Parathyroid adenoma (tissue), 2 donors: ENCODE measurements around the gene CHST9.

ENCODE experiments used
- H2AFZ ChIP-seq: fragments of 300-600 bp; sonication (generic); one replicate; pipeline ENCODE4 v1.7.0; 2017; ENCODE audit warnings: antibody characterized with exemption, mild to moderate bottlenecking
- H3K27ac ChIP-seq: fragments of 300-600 bp; sonication (generic); one replicate; pipeline ENCODE4 v1.7.0; 2017
- H3K27me3 ChIP-seq: fragments of 300-600 bp; sonication (generic); one replicate; pipeline ENCODE4 v1.7.0; 2017; ENCODE audit warnings: low read length; ENCODE audit not compliant: control insufficient read depth, insufficient read depth
- H3K36me3 ChIP-seq: fragments of 300-600 bp; sonication (generic); one replicate; pipeline ENCODE4 v1.7.0; 2017; ENCODE audit warnings: low read length; ENCODE audit not compliant: control insufficient read depth, insufficient read depth
- H3K4me1 ChIP-seq: fragments of 300-600 bp; sonication (generic); one replicate; pipeline ENCODE4 v1.7.0; 2017; ENCODE audit warnings: control low read depth
- H3K4me2 ChIP-seq: fragments of 300-600 bp; sonication (generic); one replicate; pipeline ENCODE4 v1.7.0; 2017; ENCODE audit warnings: low read length
- H3K4me3 ChIP-seq: fragments of 300-600 bp; sonication (generic); one replicate; pipeline ENCODE4 v1.7.0; 2017; ENCODE audit warnings: low read depth, low read length
- H3K79me2 ChIP-seq: fragments of 300-600 bp; sonication (generic); one replicate; pipeline ENCODE4 v1.7.0; 2017; ENCODE audit warnings: control low read depth
- H3K9ac ChIP-seq: fragments of 300-600 bp; sonication (generic); one replicate; pipeline ENCODE4 v1.7.0; 2017; ENCODE audit warnings: mild to moderate bottlenecking
- H3K9me3 ChIP-seq: fragments of 300-600 bp; sonication (generic); one replicate; pipeline ENCODE4 v1.7.0; 2017; ENCODE audit warnings: low read length; ENCODE audit not compliant: control insufficient read depth
- CTCF ChIP-seq: fragments of 300-600 bp; sonication (generic); IDR thresholded peaks from one replicate; pipeline ENCODE4 v1.7.0; 2017; ENCODE audit warnings: antibody characterized with exemption, mild to moderate bottlenecking
- donor health status: primary hyperparathyroidism.

Gene CHST9

GRCh38 chr18:27120246-27120645 is 64.9 kb downstream of the CHST9 start:
- no peak for TF ChIP-seq CTCF
- Histone ChIP-seq H3K9me3 (no peaks in the 10 kb centered on the region), H3K36me3 (no peaks in the 10 kb centered on the region), H3K27me3 (no peaks in the 10 kb centered on the region), H3K4me1 (no peaks in the 10 kb centered on the region), H3K4me2 (no peak overlapping the region), H3K9ac (no peak overlapping the region), H3K27ac (no peak overlapping the region), H2AFZ (no peak overlapping the region), H3K79me2 (no peaks in the 10 kb centered on the region), H3K4me3 (no peak overlapping the region)

- no peak overlapping the region for H3K4me2 ChIP-seq
- H3K4me1 ChIP-seq: no peaks in the 10 kb centered on the region
- no peak for TF ChIP-seq CTCF
- no peaks in the 10 kb centered on the region for H3K9me3 ChIP-seq
- no peaks in the 10 kb centered on the region for H3K79me2 ChIP-seq
- H3K27ac ChIP-seq: no peak overlapping the region
- no peaks in the 10 kb centered on the region for H3K36me3 ChIP-seq
- no peak overlapping the region for H3K9ac ChIP-seq
- no peaks in the 10 kb centered on the region for H3K27me3 ChIP-seq
- no peak overlapping the region for H3K4me3 ChIP-seq
- no peak overlapping the region for H2AFZ ChIP-seq
Observed at GRCh38 chr18:27118973-27119372, 66.1 kb downstream of the CHST9 start.

GRCh38 chr18:27114842-27115241 is 70.3 kb downstream of the CHST9 start:
- H3K9ac ChIP-seq: no peak overlapping the region
- no peaks in the 10 kb centered on the region for H3K27me3 ChIP-seq
- no peak overlapping the region for H3K27ac ChIP-seq
- H3K9me3 ChIP-seq: no peaks in the 10 kb centered on the region
- no peak overlapping the region for H3K4me2 ChIP-seq
- no peak for TF ChIP-seq CTCF
- no peaks in the 10 kb centered on the region for H3K4me1 ChIP-seq
- no peaks in the 10 kb centered on the region for H3K79me2 ChIP-seq
- H3K4me3 ChIP-seq: no peak overlapping the region
- no peaks in the 10 kb centered on the region for H3K36me3 ChIP-seq
- no peak overlapping the region for H2AFZ ChIP-seq

- H2AFZ ChIP-seq: no peak overlapping the region
- H3K9ac ChIP-seq: no peak overlapping the region
- H3K27me3 ChIP-seq: no peaks in the 10 kb centered on the region
- H3K4me2 ChIP-seq: no peak overlapping the region
- H3K79me2 ChIP-seq: no peaks in the 10 kb centered on the region
- no peaks in the 10 kb centered on the region for H3K36me3 ChIP-seq
- H3K27ac ChIP-seq: no peak overlapping the region
- H3K4me1 ChIP-seq: no peaks in the 10 kb centered on the region
- H3K4me3 ChIP-seq: no peak overlapping the region
- TF ChIP-seq CTCF: no peak
- no peaks in the 10 kb centered on the region for H3K9me3 ChIP-seq
Observed at GRCh38 chr18:27113358-27113757, 71.8 kb downstream of the CHST9 start.

GRCh38 chr18:27110319-27110718 is 74.8 kb downstream of the CHST9 start:
- Histone ChIP-seq H3K27me3 (no peaks in the 10 kb centered on the region), H3K9me3 (no peaks in the 10 kb centered on the region), H3K4me3 (no peak overlapping the region), H3K27ac (no peak overlapping the region), H3K36me3 (no peaks in the 10 kb centered on the region), H3K4me2 (no peak overlapping the region), H3K4me1 (no peaks in the 10 kb centered on the region), H3K79me2 (no peaks in the 10 kb centered on the region), H3K9ac (no peak overlapping the region), H2AFZ (no peak overlapping the region)
- TF ChIP-seq CTCF: no peak
